NT2/D1 (cell line): ENCODE results near the gene ZDHHC18.

Experiments
- YY1 ChIP-seq: IDR thresholded peaks from 2 replicates; pipeline ENCODE4 v1.6.1; 2011; ENCODE audit not compliant: insufficient read length, insufficient read depth
- ZNF274 ChIP-seq: IDR thresholded peaks from 2 replicates; pipeline ENCODE4 v1.6.1; 2011; ENCODE audit warnings: mild to moderate bottlenecking, low read depth, low read length

GRCh38 chr1:26827663-26828062 is 1.2 kb downstream of the ZDHHC18 start:
- no peak for TF ChIP-seq ZNF274
- TF ChIP-seq YY1 = no peak
